Endodermal cell (in vitro differentiated cells): ENCODE results near the gene TBCEL. TPM values are rescaled to one million over a fixed set of nuclear protein-coding genes. Genes with fewer than 3 reads are reported as not detected.

Experiments used
- DNase-seq: peaks from one replicate; pipeline ENCODE4 v3.0.0-alpha.2; 2017
- H3K27ac ChIP-seq: 2 replicates; pipeline ENCODE4 v1.5.1; 2013; ENCODE audit warnings: mild to moderate bottlenecking, low read depth, low read length, moderate library complexity
- H3K27me3 ChIP-seq: 2 replicates; pipeline ENCODE4 v1.6.1; 2013; ENCODE audit warnings: mild to moderate bottlenecking, low read length, moderate library complexity; ENCODE audit not compliant: insufficient read depth, control insufficient read depth, poor library complexity, severe bottlenecking
- H3K36me3 ChIP-seq: 2 replicates; pipeline ENCODE4 v1.7.0; 2013; ENCODE audit warnings: mild to moderate bottlenecking, low read length, moderate library complexity; ENCODE audit not compliant: control insufficient read depth, insufficient read depth
- H3K4me1 ChIP-seq: one replicate; pipeline ENCODE4 v1.7.0; 2013; ENCODE audit warnings: low read length; ENCODE audit not compliant: control insufficient read depth, insufficient read depth
- H3K4me3 ChIP-seq: 2 replicates; pipeline ENCODE4 v1.5.1; 2013; ENCODE audit warnings: mild to moderate bottlenecking, low read length, moderate library complexity
- H3K9ac ChIP-seq: 2 replicates; pipeline ENCODE4 v1.6.1; 2013; ENCODE audit warnings: mild to moderate bottlenecking, low read length, moderate library complexity; ENCODE audit not compliant: poor library complexity, severe bottlenecking; ENCODE audit errors: extremely low read depth
- H3K9me3 ChIP-seq: 2 replicates; pipeline ENCODE4 v1.6.1; 2013; ENCODE audit warnings: mild to moderate bottlenecking, low read length, moderate library complexity; ENCODE audit not compliant: control insufficient read depth
- H3K27ac Mint-ChIP-seq: 2 replicates; pipeline ENCODE4 v1.8.0; 2020; ENCODE audit warnings: mixed read lengths
- H3K27me3 Mint-ChIP-seq: 2 replicates; pipeline ENCODE4 v1.8.0; 2021; ENCODE audit warnings: mild to moderate bottlenecking, mixed read lengths; ENCODE audit not compliant: insufficient read depth
- H3K36me3 Mint-ChIP-seq: 2 replicates; pipeline ENCODE4 v1.8.0; 2020; ENCODE audit warnings: low read depth, mixed read lengths
- H3K4me1 Mint-ChIP-seq: 2 replicates; pipeline ENCODE4 v1.8.0; 2020; ENCODE audit warnings: mixed read lengths
- H3K4me3 Mint-ChIP-seq: 2 replicates; pipeline ENCODE4 v1.8.0; 2020; ENCODE audit warnings: mild to moderate bottlenecking, moderate library complexity, mixed read lengths
- H3K9me3 Mint-ChIP-seq: 2 replicates; pipeline ENCODE4 v1.8.0; 2020; ENCODE audit warnings: mild to moderate bottlenecking, mixed read lengths
- WGBS, 2 experiments: methylation state at CpG; one replicate each; pipeline versions ENCODE4 v1.1.5 to v1.1.7; 2013; ENCODE audit warnings: missing lambda C conversion rate in 2 of 2, mixed read lengths in 1 of 2; ENCODE audit not compliant: insufficient coverage in 1 of 2, insufficient read length in 1 of 2; 5-methylcytosine and 5-hydroxymethylcytosine counted together
- total RNA-seq, 2 donors: library from RNA; stranded (reverse); fragmentation: NEBNext Ultra II Directional in 1 of 2; extraction: Animal tissue kit (Norgen Biotek cat#: 25700) in 1 of 2; gene quantifications; 2 replicates in 1 of 2; 3 replicates in 1 of 2; pipeline ENCODE4 v1.2.1, GENCODE V29; 2021
- TF ChIP-seq, protein P1 (sequence below): fragments of 200-600 bp; sonication (generic); conservative IDR thresholded peaks from 2 replicates; pipeline ENCODE4 v1.5.0; 2021; ENCODE audit warnings: antibody characterized with exemption, mild to moderate bottlenecking

The TBCEL gene
- total RNA-seq, 2 donors from 2014 or later, result 23.5 to 26.1 TPM

DNA sequence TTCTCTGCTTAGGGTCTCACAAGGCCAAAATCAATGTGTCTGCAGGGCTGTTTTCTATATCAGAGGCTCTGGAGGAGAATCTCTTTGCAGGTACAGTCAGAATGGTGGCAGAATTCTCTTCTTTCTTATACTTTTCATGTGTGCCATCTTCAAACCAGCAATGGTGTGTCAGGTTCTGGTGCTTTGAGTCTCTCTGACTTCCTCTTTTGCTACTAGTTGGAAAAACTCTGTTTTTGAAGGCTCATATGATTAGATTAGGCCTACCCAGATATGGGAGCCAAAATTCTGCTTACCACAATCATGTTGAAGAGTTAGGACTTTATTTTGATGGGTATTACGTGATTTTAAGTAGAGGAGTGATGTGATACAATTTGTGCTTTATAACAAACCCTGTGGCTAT, 58.3 kb downstream of the TBCEL start:
- DNase-seq, result no peak
- H3K4me1 ChIP-seq, result no peaks in the 10 kb centered on the region
- H3K27ac ChIP-seq, result no peak overlapping the region
- Mint-ChIP-seq H3K9me3 (no peaks in the 10 kb centered on the region), H3K4me3 (no peak overlapping the region), H3K36me3 (peaks cover 35% of the 10 kb centered on the region), H3K4me1 (no peaks in the 10 kb centered on the region), H3K27me3 (no peaks in the 10 kb centered on the region), H3K27ac (no peak overlapping the region)
- 91% methylated on average over 1 of the region's 1 CpG; no CpG with 5 or more reads in 1 of the 2 experiments for WGBS, 2 experiments
- no peaks in the 10 kb centered on the region for H3K9me3 ChIP-seq
- H3K4me3 ChIP-seq, result no peak overlapping the region
- no peak overlapping the region for H3K9ac ChIP-seq
- H3K27me3 ChIP-seq, result no peaks in the 10 kb centered on the region
- H3K36me3 ChIP-seq, result peaks cover 43% of the 10 kb centered on the region
- TF ChIP-seq, protein P1, sequence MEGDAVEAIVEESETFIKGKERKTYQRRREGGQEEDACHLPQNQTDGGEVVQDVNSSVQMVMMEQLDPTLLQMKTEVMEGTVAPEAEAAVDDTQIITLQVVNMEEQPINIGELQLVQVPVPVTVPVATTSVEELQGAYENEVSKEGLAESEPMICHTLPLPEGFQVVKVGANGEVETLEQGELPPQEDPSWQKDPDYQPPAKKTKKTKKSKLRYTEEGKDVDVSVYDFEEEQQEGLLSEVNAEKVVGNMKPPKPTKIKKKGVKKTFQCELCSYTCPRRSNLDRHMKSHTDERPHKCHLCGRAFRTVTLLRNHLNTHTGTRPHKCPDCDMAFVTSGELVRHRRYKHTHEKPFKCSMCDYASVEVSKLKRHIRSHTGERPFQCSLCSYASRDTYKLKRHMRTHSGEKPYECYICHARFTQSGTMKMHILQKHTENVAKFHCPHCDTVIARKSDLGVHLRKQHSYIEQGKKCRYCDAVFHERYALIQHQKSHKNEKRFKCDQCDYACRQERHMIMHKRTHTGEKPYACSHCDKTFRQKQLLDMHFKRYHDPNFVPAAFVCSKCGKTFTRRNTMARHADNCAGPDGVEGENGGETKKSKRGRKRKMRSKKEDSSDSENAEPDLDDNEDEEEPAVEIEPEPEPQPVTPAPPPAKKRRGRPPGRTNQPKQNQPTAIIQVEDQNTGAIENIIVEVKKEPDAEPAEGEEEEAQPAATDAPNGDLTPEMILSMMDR, result no peak

DNA sequence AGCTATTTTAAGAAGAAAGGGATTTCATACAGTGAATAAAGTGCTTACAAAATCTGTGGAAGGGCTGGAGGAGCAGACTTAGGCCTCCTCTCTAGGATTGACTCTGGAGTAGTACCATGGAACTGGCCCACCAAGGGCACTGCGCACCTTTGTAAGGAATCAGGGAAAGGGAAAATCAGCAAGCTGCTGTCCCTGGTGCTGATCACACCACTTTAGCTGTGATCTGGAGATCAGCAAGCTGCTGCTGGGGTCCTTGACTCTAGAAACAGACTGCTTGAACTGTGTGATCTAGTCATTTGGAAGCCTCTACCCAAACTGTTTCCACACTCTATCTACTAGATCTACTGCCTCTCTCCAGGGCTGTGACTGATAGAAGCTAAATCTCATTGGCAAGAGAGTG, 58.8 kb downstream of the TBCEL start:
- Mint-ChIP-seq H3K9me3 (no peaks in the 10 kb centered on the region), H3K4me1 (no peaks in the 10 kb centered on the region), H3K4me3 (no peak overlapping the region), H3K27me3 (no peaks in the 10 kb centered on the region), H3K36me3 (peaks cover 39% of the 10 kb centered on the region), H3K27ac (no peak overlapping the region)
- Histone ChIP-seq H3K36me3 (peaks cover 47% of the 10 kb centered on the region), H3K9me3 (no peaks in the 10 kb centered on the region), H3K9ac (no peak overlapping the region), H3K4me1 (no peaks in the 10 kb centered on the region), H3K27ac (no peak overlapping the region), H3K27me3 (no peaks in the 10 kb centered on the region), H3K4me3 (no peak overlapping the region)
- peak; percentile 87 for DNase-seq
- TF ChIP-seq, protein P1, result no peak
- WGBS, 2 experiments, result 80 to 90% methylated on average over 1 of the region's 1 CpG

DNA sequence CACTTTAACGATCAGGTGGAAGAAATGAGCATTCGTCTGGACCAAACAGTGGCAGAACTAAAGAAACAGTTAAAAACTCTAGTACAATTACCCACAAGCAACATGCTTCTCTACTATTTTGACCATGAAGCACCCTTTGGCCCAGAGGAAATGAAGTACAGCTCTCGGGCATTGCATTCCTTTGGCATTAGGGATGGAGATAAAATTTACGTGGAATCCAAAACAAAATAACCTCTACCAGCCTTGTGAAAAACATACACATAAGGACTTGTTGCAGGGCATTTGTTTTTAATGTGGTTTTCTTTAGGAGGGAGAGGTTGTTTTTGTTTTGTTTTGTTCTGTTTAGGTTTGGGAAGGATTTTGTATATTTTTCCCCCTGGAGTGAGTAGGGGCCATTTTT, 63.0 kb downstream of the TBCEL start:
- DNase-seq, result no peak
- H3K9me3 ChIP-seq, result no peaks in the 10 kb centered on the region
- TF ChIP-seq, protein P1, result no peak
- Mint-ChIP-seq H3K27me3 (no peaks in the 10 kb centered on the region), H3K27ac (no peak overlapping the region), H3K4me3 (no peak overlapping the region), H3K9me3 (no peaks in the 10 kb centered on the region), H3K4me1 (peaks cover 2% of the 10 kb centered on the region), H3K36me3 (peaks cover 36% of the 10 kb centered on the region)
- no peaks in the 10 kb centered on the region for H3K27me3 ChIP-seq
- H3K4me3 ChIP-seq, result no peak overlapping the region
- H3K9ac ChIP-seq, result no peak overlapping the region
- no peaks in the 10 kb centered on the region for H3K4me1 ChIP-seq
- no peak overlapping the region for H3K27ac ChIP-seq
- H3K36me3 ChIP-seq, result peaks cover 60% of the 10 kb centered on the region
- WGBS, 2 experiments, result 98 to 100% methylated on average over 2 to 4 of the region's 4 CpGs
